Keratinocyte (primary cell): ENCODE results near the gene ARMC3. TPM values are rescaled to one million over a fixed set of nuclear protein-coding genes. Genes with fewer than 3 reads are reported as not detected.

Experiments
- DNase-seq: peaks from one replicate; pipeline ENCODE4 v3.0.0-alpha.2; 2011; ENCODE audit warnings: low read depth, missing footprints, low spot score
- FAIRE-seq: peaks from 2 replicates; lab custom pipeline; 2011; peaks lifted over from hg19 to GRCh38; lab: Jason Lieb, UNC
- H2AFZ ChIP-seq: 2 replicates; pipeline ENCODE4 v1.6.0; 2012; ENCODE audit warnings: low read length, control low read depth, inconsistent platforms; ENCODE audit not compliant: control insufficient read depth
- H3K27ac ChIP-seq: 2 replicates; pipeline ENCODE4 v1.5.1; 2011; ENCODE audit warnings: low read length; ENCODE audit not compliant: control insufficient read depth, insufficient read depth
- H3K27me3 ChIP-seq: 3 replicates; pipeline ENCODE4 v1.6.0; 2011; ENCODE audit warnings: low read length; ENCODE audit not compliant: control insufficient read depth, insufficient read depth; ENCODE audit errors: extremely low read depth
- H3K36me3 ChIP-seq, 2 experiments: 2 replicates in 1 of 2; 3 replicates in 1 of 2; pipeline ENCODE4 v1.5.1; 2011; ENCODE audit warnings: low read length in 2 of 2, mild to moderate bottlenecking in 1 of 2; ENCODE audit not compliant: control insufficient read depth in 2 of 2, insufficient read depth in 2 of 2; ENCODE audit errors: extremely low read depth in 1 of 2
- H3K4me1 ChIP-seq: 3 replicates; pipeline ENCODE4 v1.5.1; 2011; ENCODE audit warnings: low read length; ENCODE audit not compliant: control insufficient read depth, insufficient read depth; ENCODE audit errors: extremely low read depth
- H3K4me2 ChIP-seq: 3 replicates; pipeline ENCODE4 v1.6.0; 2011; ENCODE audit warnings: low read depth, low read length; ENCODE audit not compliant: control insufficient read depth, insufficient read depth; ENCODE audit errors: extremely low read depth
- H3K4me3 ChIP-seq, 3 experiments: fragments of 200-600 bp in 1 of 3; sonication (generic) in 1 of 3; 2 replicates in 2 of 3; 3 replicates in 1 of 3; pipeline ENCODE4 v1.5.1; 2011 to 2016; ENCODE audit warnings: low read length in 3 of 3, mild to moderate bottlenecking in 3 of 3, control low read depth in 2 of 3, inconsistent platforms in 1 of 3, low read depth in 1 of 3, mixed read lengths in 1 of 3, mixed run types in 1 of 3, moderate library complexity in 1 of 3; ENCODE audit not compliant: control insufficient read depth in 2 of 3, insufficient read depth in 2 of 3; ENCODE audit errors: extremely low read depth in 1 of 3
- H3K79me2 ChIP-seq: 2 replicates; pipeline ENCODE4 v1.6.0; 2012; ENCODE audit warnings: low read length; ENCODE audit not compliant: control insufficient read depth, insufficient read depth
- H3K9ac ChIP-seq: 3 replicates; pipeline ENCODE4 v1.6.0; 2011; ENCODE audit warnings: low read length; ENCODE audit not compliant: control insufficient read depth, insufficient read depth; ENCODE audit errors: extremely low read depth
- H3K9me1 ChIP-seq: 3 replicates; pipeline ENCODE4 v1.6.0; 2011; ENCODE audit warnings: low read length; ENCODE audit not compliant: control insufficient read depth, insufficient read depth; ENCODE audit errors: extremely low read depth
- H3K9me3 ChIP-seq: 2 replicates; pipeline ENCODE4 v1.5.1; 2012; ENCODE audit warnings: low read depth, low read length; ENCODE audit not compliant: control insufficient read depth
- H4K20me1 ChIP-seq: 3 replicates; pipeline ENCODE4 v1.6.0; 2011; ENCODE audit warnings: low read length; ENCODE audit not compliant: control insufficient read depth, insufficient read depth; ENCODE audit errors: extremely low read depth
- CTCF ChIP-seq, 3 experiments: IDR thresholded peaks in 1 of 3; conservative IDR thresholded peaks in 1 of 3; optimal IDR thresholded peaks in 1 of 3; 2 replicates in 2 of 3; 3 replicates in 1 of 3; pipeline versions ENCODE3 to v1.5.1; 2011; ENCODE audit warnings: low read length in 3 of 3, mild to moderate bottlenecking in 3 of 3, moderate library complexity in 2 of 3, control low read depth in 1 of 3, inconsistent platforms in 1 of 3; ENCODE audit not compliant: insufficient read depth in 2 of 3; ENCODE audit errors: extremely low read depth in 1 of 3
- EZH2 ChIP-seq: IDR thresholded peaks from one replicate; pipeline ENCODE4 v1.6.1; 2012; ENCODE audit warnings: inconsistent platforms, mild to moderate bottlenecking, low read length, moderate library complexity
- dilution Hi-C: fragments of 300-500 bp; cut with MboI; formaldehyde crosslinking; loops from one replicate; pipeline ENCODE4 v1.7.0; 2020; ENCODE audit warnings: low sequenced_read_pairs; ENCODE audit not compliant: extremely low pct_ligation_motif_present
- polyA plus RNA-seq, 5 experiments: library from polyadenylated mRNA; depleted of rRNA in 3 of 5; stranded (reverse) in 3 of 5; stranded (forward) in 1 of 5; unstranded in 1 of 5; fragments of >200 nt; gene quantifications; 1 replicate in 1 of 5; 2 replicates in 3 of 5; 3 replicates in 1 of 5; pipeline versions ENCODE4 v1.2.1 to v1.2.3, GENCODE V29; 2011 to 2012; ENCODE audit warnings: missing spikeins in 2 of 5, low read depth in 1 of 5, low replicate concordance in 1 of 5

ARMC3 gene
- polyA plus RNA-seq, 1 donor (not counting 4 experiments of a cell fraction or from before 2014, with no cell fraction given), result not detected

DNA sequence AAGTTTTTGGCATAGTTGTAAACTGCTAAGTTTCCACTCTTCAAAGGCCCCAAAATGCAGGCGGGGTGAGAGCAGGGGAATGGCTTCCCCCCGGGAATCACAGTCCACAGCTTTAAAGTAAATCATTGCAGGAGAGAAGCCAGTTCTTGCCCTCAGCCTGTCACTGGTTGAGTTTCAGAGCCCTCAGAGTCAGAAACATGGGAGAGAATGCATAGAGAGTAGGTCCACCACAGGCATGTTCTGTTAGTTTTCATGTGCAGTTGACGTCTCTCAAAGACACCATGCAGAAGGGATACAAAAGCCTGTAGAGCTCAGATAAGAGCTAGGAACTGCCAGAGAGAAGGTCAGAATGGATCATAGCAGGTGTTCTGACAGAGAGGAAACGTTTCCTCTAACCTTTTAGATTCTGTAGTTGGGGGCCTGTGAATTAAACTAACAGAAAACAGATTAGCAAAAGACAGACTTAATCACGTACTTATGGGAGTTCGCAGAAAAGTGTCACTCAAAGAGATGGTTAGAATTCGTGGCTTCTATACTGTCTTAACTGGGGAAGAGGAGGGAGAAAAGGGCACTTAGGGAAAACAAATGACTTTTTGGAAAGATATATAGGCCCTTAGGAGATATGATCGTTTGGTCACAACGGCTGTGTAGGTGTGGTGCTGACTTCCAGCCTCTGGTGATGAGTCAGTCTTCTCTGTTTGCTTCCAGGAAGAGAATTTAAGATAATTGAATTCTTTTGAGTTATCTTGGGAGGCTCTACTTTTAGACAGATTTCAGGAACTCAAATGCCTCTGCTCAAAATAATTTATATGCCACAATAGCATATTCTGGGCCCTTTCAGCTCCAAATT, 119.6 kb downstream of the ARMC3 start:
- H3K9ac ChIP-seq, result no peak overlapping the region
- H3K9me3 ChIP-seq, result no peaks in the 10 kb centered on the region
- no peaks in the 10 kb centered on the region for H3K27me3 ChIP-seq
- peaks cover 8% of the 10 kb centered on the region for H3K4me1 ChIP-seq
- no peaks in the 10 kb centered on the region for H3K9me1 ChIP-seq
- H3K79me2 ChIP-seq, result no peaks in the 10 kb centered on the region
- no peak overlapping the region for H3K4me3 ChIP-seq
- peak; percentile 5 for FAIRE-seq
- H3K36me3 ChIP-seq, result no peaks in the 10 kb centered on the region
- no peak for DNase-seq
- no peaks in the 10 kb centered on the region for H4K20me1 ChIP-seq
- no peak overlapping the region for H3K27ac ChIP-seq
- no peak for TF ChIP-seq CTCF (optimal IDR thresholded peaks at IDR 0.05 in 1 of 3, IDR thresholded peaks at IDR 0.05 in 1 of 3, conservative IDR thresholded peaks at IDR 0.05 in 1 of 3; ENCODE audit: extremely low read depth in 1 of 3, insufficient read depth in 2 of 3, low read length in 3 of 3)
- dilution Hi-C loops, result no loop called here
- no peak overlapping the region for H3K4me2 ChIP-seq
- H2AFZ ChIP-seq, result no peak overlapping the region

GRCh38 chr10:23048191-23048590, 120.3 kb downstream of the ARMC3 start:
- no peaks in the 10 kb centered on the region for H3K9me1 ChIP-seq
- dilution Hi-C loops, result no loop called here
- no peak overlapping the region for H3K27ac ChIP-seq
- DNase-seq (no peak), FAIRE-seq (no peak)
- no peaks in the 10 kb centered on the region for H3K9me3 ChIP-seq
- TF ChIP-seq EZH2 (no peak), CTCF (optimal IDR thresholded peaks at IDR 0.05 in 1 of 3, IDR thresholded peaks at IDR 0.05 in 1 of 3, conservative IDR thresholded peaks at IDR 0.05 in 1 of 3; ENCODE audit: extremely low read depth in 1 of 3, insufficient read depth in 2 of 3, low read length in 3 of 3) (no peak)
- no peaks in the 10 kb centered on the region for H3K36me3 ChIP-seq
- no peak overlapping the region for H2AFZ ChIP-seq
- H3K4me3 ChIP-seq, result no peak overlapping the region
- H3K4me2 ChIP-seq, result no peak overlapping the region
- H3K27me3 ChIP-seq, result no peaks in the 10 kb centered on the region
- H3K9ac ChIP-seq, result no peak overlapping the region
- H3K4me1 ChIP-seq, result peaks cover 16% of the 10 kb centered on the region
- no peaks in the 10 kb centered on the region for H3K79me2 ChIP-seq
- no peaks in the 10 kb centered on the region for H4K20me1 ChIP-seq
